Stimulated activated CD4-positive, alpha-beta T cell treated with anti-CD3 and anti-CD28 coated beads, Interleukin-2, amount 100 ng/mL, for 24 hours (primary cell): Measurements from ENCODE around the gene LIMS1.

ENCODE experiments used
- DNase-seq, 2 donors: peaks; one replicate each; pipeline ENCODE4 v3.0.0-alpha.2; 2020

The LIMS1 gene

DNA sequence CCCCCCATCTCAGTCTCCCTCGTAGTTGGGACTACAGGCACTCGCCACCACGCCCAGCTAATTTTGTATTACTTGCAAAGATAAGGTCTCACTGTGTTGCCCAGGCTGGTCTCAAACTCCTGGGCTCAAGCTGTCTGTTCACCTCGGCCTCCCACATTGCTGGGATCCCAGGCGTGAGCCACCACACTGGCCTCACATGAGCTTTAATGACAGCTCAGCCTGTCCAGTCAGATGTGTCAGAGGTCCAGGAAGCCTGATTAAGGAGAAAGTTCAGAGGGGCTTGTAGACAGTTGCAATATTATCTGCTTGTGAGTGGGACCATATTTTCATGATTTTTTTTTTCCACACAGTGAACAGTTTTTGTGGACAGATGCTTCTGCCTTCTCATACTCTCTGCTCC is 82.0 kb downstream of the LIMS1 start:
- DNase-seq = no peak

- no peak for DNase-seq
Measured at GRCh38 chr2:108616751-108617161, 82.5 kb downstream of the LIMS1 start.

DNA sequence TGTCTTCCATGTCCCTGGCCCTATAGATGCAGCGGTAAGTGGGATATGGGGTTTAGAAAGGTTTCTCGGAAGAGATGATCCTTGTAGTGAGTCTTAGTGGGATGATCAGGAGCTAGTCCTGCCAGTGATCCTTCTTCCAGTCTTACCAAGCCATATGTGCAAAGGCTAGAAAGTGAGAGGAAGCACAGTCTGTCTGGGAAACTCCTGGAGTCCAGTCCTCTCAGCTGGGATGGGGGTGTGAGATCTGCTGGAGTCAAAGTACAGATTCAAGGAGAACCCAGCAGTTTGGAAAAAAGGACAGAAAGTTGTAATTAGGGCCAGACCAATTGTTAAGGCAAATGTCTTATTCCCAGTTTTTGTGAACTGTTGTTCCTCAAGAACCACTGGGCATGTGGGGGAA is 83.3 kb downstream of the LIMS1 start:
- DNase-seq = no peak

DNA sequence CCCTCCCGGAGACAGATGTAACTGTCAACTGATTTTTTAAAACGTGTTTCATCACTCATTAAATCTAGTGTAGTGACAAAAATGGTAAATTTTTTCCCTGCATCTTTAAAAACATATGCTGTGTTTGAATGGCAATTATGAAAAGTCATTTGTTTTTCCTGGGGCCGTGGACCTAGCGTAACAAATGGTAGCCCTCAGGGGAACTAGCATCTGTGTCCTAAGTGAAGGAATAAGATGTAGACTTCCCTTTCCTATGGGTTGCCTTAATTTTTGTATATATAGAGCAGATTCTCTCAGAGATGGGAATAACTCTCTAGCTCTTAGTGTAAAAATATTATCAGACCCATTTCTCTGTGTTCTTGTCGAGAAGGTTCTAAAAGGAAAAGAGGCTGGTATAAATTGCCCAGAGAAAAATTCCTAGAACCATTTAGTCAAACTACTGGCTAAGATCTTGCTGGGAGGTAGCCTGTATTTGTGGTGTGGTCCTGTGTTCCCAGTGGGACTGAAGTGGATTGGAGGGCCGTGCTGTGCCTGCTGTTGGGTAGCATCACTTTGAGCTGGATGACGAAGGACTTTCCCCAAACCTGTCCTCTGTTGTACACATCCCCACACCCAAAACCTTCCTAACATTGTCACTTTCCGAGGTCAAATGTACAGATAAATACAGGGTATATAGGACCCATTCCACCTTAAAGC is 85.8 kb downstream of the LIMS1 start:
- no peak for DNase-seq

GRCh38 chr2:108620656-108621055 is 86.4 kb downstream of the LIMS1 start:
- no peak for DNase-seq

GRCh38 chr2:108621087-108621559 is 86.9 kb downstream of the LIMS1 start:
- DNase-seq = peak; percentile 66 to 71

- DNase-seq = no peak
Measured at GRCh38 chr2:108621687-108622681, 87.7 kb downstream of the LIMS1 start.

DNA sequence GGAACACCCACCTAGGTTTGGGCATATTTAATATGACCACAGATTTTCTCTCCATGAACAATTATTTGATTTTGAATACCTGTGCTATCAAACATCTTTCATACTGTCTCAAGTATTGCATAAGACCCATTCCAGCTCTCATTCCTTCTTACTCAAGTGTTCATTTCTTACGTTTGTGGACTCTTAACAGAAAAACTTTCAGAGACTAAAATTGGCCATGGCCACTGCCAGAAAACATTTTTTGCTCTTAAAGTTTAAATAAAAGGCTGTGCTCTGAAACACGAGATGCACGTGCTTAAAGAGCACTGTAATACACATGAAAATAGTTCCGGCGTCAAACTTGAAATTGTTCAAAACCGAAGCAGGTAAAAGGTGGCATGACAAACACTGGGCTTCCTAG is 89.3 kb downstream of the LIMS1 start:
- no peak for DNase-seq

GRCh38 chr2:108625186-108625827 is 91.0 kb downstream of the LIMS1 start:
- no peak for DNase-seq

DNA sequence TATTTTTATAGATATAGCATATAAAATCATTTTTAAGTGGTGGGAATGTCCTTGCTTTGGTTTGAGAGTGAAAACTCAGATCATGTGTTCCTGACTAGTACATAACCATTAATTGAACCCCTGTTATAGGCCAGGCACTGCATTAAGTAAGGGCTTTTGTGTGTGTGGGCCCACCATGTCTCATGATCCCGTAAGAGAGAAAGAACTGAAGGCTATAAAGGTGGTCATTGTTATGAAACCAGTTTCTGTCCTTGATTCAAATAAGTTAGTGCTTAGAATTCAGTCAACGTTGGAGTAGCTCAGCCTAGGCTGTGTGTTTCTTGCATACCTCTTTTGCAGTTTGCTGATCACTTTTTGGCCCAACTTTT is 91.5 kb downstream of the LIMS1 start:
- DNase-seq = no peak

GRCh38 chr2:108626995-108627394 is 92.7 kb downstream of the LIMS1 start:
- no peak for DNase-seq

DNA sequence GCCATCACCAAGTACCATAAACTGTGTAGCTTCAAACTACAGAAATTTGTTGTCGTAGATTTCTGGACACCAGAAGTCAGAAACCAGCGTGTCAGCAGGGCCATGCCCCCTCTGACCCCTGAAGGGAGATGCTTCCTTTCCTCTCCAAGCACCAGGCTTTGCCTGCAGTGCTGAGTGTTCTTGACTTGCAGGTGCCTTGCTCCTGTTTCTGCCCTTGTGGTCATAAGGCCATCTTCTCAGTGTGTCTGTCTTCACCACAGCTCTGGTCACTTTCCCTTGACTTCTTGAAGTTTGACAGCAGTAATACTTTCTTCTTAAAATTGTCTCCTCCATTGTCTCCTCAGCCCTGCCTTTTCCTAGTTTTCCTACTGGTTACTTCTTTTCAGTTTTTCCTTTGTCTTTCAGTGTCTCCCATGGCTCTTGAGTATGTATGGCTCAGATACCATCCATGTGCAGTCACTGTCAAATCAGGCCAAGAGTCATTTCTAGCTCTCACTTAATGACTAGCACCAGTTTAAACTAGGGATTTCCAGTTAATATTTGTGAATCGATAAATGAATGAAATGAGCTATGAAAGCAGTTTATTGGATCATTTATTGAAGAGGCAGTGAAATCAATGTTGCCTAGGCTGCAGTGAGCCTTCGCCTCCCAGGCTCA is 93.8 kb downstream of the LIMS1 start:
- no peak for DNase-seq

DNA sequence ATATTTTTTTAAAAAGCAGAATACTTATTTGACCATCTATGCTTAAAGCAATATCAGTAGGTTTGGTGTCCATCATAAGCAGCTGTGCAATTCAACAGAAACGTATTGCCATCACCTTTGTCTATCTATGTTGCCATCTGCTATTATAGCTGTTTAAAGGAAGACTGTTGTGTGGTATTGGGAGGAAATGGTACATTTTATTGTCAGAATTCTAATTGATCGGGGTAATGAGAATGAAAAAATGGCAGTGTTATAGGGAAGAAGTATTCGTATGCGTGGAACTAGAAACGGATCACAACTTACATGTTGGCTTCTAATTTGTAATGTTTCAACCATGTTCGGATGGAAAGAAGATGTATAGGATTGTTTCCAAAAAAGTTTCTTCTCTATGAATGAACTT is 94.7 kb downstream of the LIMS1 start:
- DNase-seq = no peak

- DNase-seq = no peak
Measured at GRCh38 chr2:108629417-108629816, 95.1 kb downstream of the LIMS1 start.

- DNase-seq = no peak
Measured at GRCh38 chr2:108630567-108631405, 96.5 kb downstream of the LIMS1 start.

GRCh38 chr2:108632332-108633160 is 98.3 kb downstream of the LIMS1 start:
- no peak for DNase-seq

- no peak for DNase-seq
Measured at GRCh38 chr2:108633409-108633808, 99.1 kb downstream of the LIMS1 start.

- DNase-seq = no peak
Measured at GRCh38 chr2:108634011-108634410, 99.7 kb downstream of the LIMS1 start.

- DNase-seq = no peak
Measured at GRCh38 chr2:108634576-108635160, 100.4 kb downstream of the LIMS1 start.

- no peak for DNase-seq
Measured at GRCh38 chr2:108635630-108636354, 101.5 kb downstream of the LIMS1 start.
